ACHN (cell line): ENCODE measurements around the gene POLR2L.

Experiments
- DNase-seq: peaks from one replicate; pipeline ENCODE4 v3.0.0-alpha.2; 2015
- in situ Hi-C: cut with HindIII; loops from 2 replicates; pipeline ENCODE4 v1.10.0; 2017; ENCODE audit warnings: low sequenced_read_pairs, low pct_ligation_motif_present, low pct_unique_long_range_greater_than_20kb

The POLR2L gene

GRCh38 chr11:858762-859339 is 16.5 kb upstream of the POLR2L start:
- no peak for DNase-seq
- in situ Hi-C loops: no loop called here

GRCh38 chr11:858053-858761 is 15.9 kb upstream of the POLR2L start:
- in situ Hi-C loops: no loop called here
- no peak for DNase-seq

- in situ Hi-C loops: no loop called here
- no peak for DNase-seq
These were observed 14.1 kb upstream of the POLR2L start for GRCh38 chr11:856397-856796.

- in situ Hi-C loops: no loop called here
- no peak for DNase-seq
These were observed 13.5 kb upstream of the POLR2L start for GRCh38 chr11:855796-856195.

- in situ Hi-C loops: no loop called here
- DNase-seq: no peak
These were observed 13.0 kb upstream of the POLR2L start for GRCh38 chr11:855330-855674.

GRCh38 chr11:854601-855329 is 12.4 kb upstream of the POLR2L start:
- in situ Hi-C loops: no loop called here
- DNase-seq: no peak

GRCh38 chr11:853682-854448 is 11.5 kb upstream of the POLR2L start:
- in situ Hi-C loops: no loop called here
- DNase-seq: no peak

GRCh38 chr11:852762-853161 is 10.4 kb upstream of the POLR2L start:
- in situ Hi-C loops: no loop called here
- DNase-seq: no peak

- no peak for DNase-seq
- in situ Hi-C loops: no loop called here
These were observed 8.7 kb upstream of the POLR2L start for GRCh38 chr11:850775-851763.

GRCh38 chr11:849951-850774 is 7.8 kb upstream of the POLR2L start:
- in situ Hi-C loops: no loop called here
- no peak for DNase-seq

GRCh38 chr11:849104-849824 is 6.9 kb upstream of the POLR2L start:
- DNase-seq: no peak
- in situ Hi-C loops: no loop called here

GRCh38 chr11:848380-848931 is 6.1 kb upstream of the POLR2L start:
- in situ Hi-C loops: no loop called here
- no peak for DNase-seq

GRCh38 chr11:847876-848275 is 5.5 kb upstream of the POLR2L start:
- no peak for DNase-seq
- in situ Hi-C loops: no loop called here

GRCh38 chr11:846496-847098 is 4.3 kb upstream of the POLR2L start:
- in situ Hi-C loops: no loop called here
- DNase-seq: no peak

GRCh38 chr11:845872-846495 is 3.7 kb upstream of the POLR2L start:
- in situ Hi-C loops: no loop called here
- DNase-seq: no peak
